ENCODE results near the gene MMP2. TPM values are rescaled to one million over a fixed set of nuclear protein-coding genes. Genes with fewer than 3 reads are reported as not detected.

MMP2 gene
- total RNA-seq, 1 experiment from 2014 or later = 311 TPM

DNA sequence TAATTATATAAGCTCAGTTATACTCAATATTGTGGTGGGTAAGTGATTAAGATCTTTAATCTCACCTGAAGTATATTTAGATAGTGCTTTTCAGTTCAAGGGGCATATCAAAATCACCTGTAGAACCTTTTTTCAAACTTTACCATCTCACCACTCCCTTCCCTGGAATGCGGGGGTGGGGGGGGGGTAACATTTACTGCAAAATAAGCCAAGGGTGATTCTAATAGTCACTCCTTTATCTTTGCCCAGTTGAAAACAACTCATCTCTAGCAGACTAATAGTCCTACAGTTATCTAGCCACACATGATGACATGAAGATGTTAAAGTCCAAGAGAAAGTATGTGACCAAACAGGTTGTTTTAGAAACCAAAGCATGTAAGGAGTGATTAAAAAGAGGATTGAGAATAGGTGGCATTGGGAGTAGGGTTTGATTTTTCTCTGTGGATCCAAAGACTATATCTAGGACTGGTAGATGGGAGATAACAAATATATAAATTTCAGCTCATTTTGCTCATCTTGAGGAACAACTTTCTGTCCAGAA is 51.4 kb downstream of the MMP2 start:
- TF ChIP-seq, protein P1, sequence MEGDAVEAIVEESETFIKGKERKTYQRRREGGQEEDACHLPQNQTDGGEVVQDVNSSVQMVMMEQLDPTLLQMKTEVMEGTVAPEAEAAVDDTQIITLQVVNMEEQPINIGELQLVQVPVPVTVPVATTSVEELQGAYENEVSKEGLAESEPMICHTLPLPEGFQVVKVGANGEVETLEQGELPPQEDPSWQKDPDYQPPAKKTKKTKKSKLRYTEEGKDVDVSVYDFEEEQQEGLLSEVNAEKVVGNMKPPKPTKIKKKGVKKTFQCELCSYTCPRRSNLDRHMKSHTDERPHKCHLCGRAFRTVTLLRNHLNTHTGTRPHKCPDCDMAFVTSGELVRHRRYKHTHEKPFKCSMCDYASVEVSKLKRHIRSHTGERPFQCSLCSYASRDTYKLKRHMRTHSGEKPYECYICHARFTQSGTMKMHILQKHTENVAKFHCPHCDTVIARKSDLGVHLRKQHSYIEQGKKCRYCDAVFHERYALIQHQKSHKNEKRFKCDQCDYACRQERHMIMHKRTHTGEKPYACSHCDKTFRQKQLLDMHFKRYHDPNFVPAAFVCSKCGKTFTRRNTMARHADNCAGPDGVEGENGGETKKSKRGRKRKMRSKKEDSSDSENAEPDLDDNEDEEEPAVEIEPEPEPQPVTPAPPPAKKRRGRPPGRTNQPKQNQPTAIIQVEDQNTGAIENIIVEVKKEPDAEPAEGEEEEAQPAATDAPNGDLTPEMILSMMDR (IDR thresholded peaks at IDR 0.05) = no peak
- TF ChIP-seq SIN3A (IDR thresholded peaks at IDR 0.05; ENCODE audit: borderline replicate concordance, insufficient read depth, low read depth, low read length) (no peak), POLR2AphosphoS5 (IDR thresholded peaks at IDR 0.05; ENCODE audit: low read depth, low read length) (no peak), TCF7L2 (IDR thresholded peaks at IDR 0.05; ENCODE audit: low read depth, low read length) (no peak)
- TF ChIP-seq, protein P2, sequence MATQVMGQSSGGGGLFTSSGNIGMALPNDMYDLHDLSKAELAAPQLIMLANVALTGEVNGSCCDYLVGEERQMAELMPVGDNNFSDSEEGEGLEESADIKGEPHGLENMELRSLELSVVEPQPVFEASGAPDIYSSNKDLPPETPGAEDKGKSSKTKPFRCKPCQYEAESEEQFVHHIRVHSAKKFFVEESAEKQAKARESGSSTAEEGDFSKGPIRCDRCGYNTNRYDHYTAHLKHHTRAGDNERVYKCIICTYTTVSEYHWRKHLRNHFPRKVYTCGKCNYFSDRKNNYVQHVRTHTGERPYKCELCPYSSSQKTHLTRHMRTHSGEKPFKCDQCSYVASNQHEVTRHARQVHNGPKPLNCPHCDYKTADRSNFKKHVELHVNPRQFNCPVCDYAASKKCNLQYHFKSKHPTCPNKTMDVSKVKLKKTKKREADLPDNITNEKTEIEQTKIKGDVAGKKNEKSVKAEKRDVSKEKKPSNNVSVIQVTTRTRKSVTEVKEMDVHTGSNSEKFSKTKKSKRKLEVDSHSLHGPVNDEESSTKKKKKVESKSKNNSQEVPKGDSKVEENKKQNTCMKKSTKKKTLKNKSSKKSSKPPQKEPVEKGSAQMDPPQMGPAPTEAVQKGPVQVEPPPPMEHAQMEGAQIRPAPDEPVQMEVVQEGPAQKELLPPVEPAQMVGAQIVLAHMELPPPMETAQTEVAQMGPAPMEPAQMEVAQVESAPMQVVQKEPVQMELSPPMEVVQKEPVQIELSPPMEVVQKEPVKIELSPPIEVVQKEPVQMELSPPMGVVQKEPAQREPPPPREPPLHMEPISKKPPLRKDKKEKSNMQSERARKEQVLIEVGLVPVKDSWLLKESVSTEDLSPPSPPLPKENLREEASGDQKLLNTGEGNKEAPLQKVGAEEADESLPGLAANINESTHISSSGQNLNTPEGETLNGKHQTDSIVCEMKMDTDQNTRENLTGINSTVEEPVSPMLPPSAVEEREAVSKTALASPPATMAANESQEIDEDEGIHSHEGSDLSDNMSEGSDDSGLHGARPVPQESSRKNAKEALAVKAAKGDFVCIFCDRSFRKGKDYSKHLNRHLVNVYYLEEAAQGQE (IDR thresholded peaks at IDR 0.05; ENCODE audit: insufficient read depth in 1 of 2, low read depth in 2 of 2, low read length in 1 of 2) = no peak
- in situ Hi-C loops (cut with HindIII; ENCODE audit: low pct_unique_long_range_greater_than_20kb, low sequenced_read_pairs) = no loop called here
- CTCF ChIA-PET = no interaction called here

DNA sequence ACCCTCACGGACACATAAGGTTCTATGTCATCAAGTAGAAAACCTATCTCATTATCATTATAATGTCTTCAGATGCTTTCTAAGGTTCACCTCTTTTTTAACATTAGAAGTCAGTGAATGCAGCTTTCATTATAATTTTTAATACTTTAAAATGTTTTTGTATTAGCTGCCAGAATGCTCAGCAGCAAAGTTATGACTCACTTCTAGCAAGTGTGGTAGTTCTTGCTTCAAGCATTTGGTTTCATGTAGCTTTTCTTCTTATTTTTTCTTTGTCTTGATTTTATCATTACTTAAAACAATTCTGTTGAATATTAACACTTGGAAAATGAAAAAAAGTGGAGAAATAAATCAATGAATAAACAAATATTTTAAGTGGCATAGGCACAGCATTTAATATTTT is 53.2 kb downstream of the MMP2 start:
- ChIA-PET CTCF (interaction anchor here (0.6 to 0.7 kb wide), 2 partner anchors 67 to 1031 kb away, joined by 3 to 4 read pairs; no protein-coding TSS in a partner anchor), POLR2A (no interaction called here)
- no peak for TF ChIP-seq TCF7L2 (IDR thresholded peaks at IDR 0.05; ENCODE audit: low read depth, low read length)
- TF ChIP-seq, protein P1 (IDR thresholded peaks at IDR 0.05) = no peak
- TF ChIP-seq SIN3A (IDR thresholded peaks at IDR 0.05; ENCODE audit: borderline replicate concordance, insufficient read depth, low read depth, low read length) = no peak
- no peak for TF ChIP-seq POLR2AphosphoS5 (IDR thresholded peaks at IDR 0.05; ENCODE audit: low read depth, low read length)
- TF ChIP-seq, protein P2 (IDR thresholded peaks at IDR 0.05; ENCODE audit: insufficient read depth in 1 of 2, low read depth in 2 of 2, low read length in 1 of 2) = no peak
- no peak for ATAC-seq
- H3K27me3 ChIP-seq (ENCODE audit: control insufficient read depth, insufficient read depth, low read length) = no peaks in the 10 kb centered on the region
- no peak overlapping the region for H3K27ac ChIP-seq (ENCODE audit: low read length)
- H3K9me3 ChIP-seq (ENCODE audit: control insufficient read depth, insufficient read depth, low read depth, low read length) = no peaks in the 10 kb centered on the region
- in situ Hi-C loops (cut with HindIII; ENCODE audit: low pct_unique_long_range_greater_than_20kb, low sequenced_read_pairs) (no loop called here), intact Hi-C loops (cut with micrococcal nuclease; ENCODE audit: unreplicated experiment) (no loop called here)
- no peaks in the 10 kb centered on the region for H3K4me1 ChIP-seq (ENCODE audit: control insufficient read depth, insufficient read depth, low read length)
- DNase-seq (ENCODE audit: low read depth, low spot score) = no peak
- no peak overlapping the region for H3K4me3 ChIP-seq (ENCODE audit: low read depth in 2 of 2, low read length in 2 of 2)
- no TSS peak for BruUV-seq (replicated peaks)
- H3K36me3 ChIP-seq (ENCODE audit: control insufficient read depth, insufficient read depth, low read length) = peaks cover 31% of the 10 kb centered on the region

More for the DNA sequence above, 51.4 kb downstream of the MMP2 start:
- no peak overlapping the region for H3K4me3 ChIP-seq (ENCODE audit: low read depth in 2 of 2, low read length in 2 of 2)
- POLR2A ChIA-PET = no interaction called here
- no peak overlapping the region for H3K27ac ChIP-seq (ENCODE audit: low read length)
- DNase-seq (ENCODE audit: low read depth, low spot score) = no peak
- no peaks in the 10 kb centered on the region for H3K4me1 ChIP-seq (ENCODE audit: control insufficient read depth, insufficient read depth, low read length)
- BruUV-seq (replicated peaks) = no TSS peak
- intact Hi-C loops (cut with micrococcal nuclease; ENCODE audit: unreplicated experiment) = no loop called here
- ATAC-seq = no peak
- peaks cover 30% of the 10 kb centered on the region for H3K36me3 ChIP-seq (ENCODE audit: control insufficient read depth, insufficient read depth, low read length)
- H3K27me3 ChIP-seq (ENCODE audit: control insufficient read depth, insufficient read depth, low read length) = no peaks in the 10 kb centered on the region
- no peaks in the 10 kb centered on the region for H3K9me3 ChIP-seq (ENCODE audit: control insufficient read depth, insufficient read depth, low read depth, low read length)
